Stomach (tissue), 9 donors: ENCODE data around the gene SNRPD2. TPM values are rescaled to one million over a fixed set of nuclear protein-coding genes. Genes with fewer than 3 reads are reported as not detected.
"Not testable (repeated sequence)": the region's sequence is repeated elsewhere in the genome, so short reads cannot be mapped to it uniquely, and the experiment has no call there.

Experiments
- DNase-seq, 2 donors: peaks; one replicate each; pipeline versions ENCODE4 v3.0.0 to v3.0.0-alpha.2; 2013 to 2019
- H3K27ac ChIP-seq, 5 donors: fragments of 200-600 bp in 4 of 5; sonication (generic) in 4 of 5; one replicate each; pipeline ENCODE4 v1.5.1; 2013 to 2019; ENCODE audit warnings: mild to moderate bottlenecking in 1 of 5, moderate library complexity in 1 of 5
- H3K27me3 ChIP-seq, 3 donors: fragments of 200-600 bp; sonication (generic); one replicate each; pipeline ENCODE4 v1.5.1; 2017 to 2019; ENCODE audit warnings: mixed run types in 1 of 3
- H3K36me3 ChIP-seq, 4 donors: fragments of 200-600 bp; sonication (generic); 1 replicate in 3 of 4; 2 replicates in 1 of 4; pipeline ENCODE4 v1.5.1; 2016 to 2019
- H3K4me1 ChIP-seq, 4 donors: fragments of 200-600 bp; sonication (generic); one replicate each; pipeline ENCODE4 v1.5.1; 2016 to 2019
- H3K4me3 ChIP-seq, 4 donors: fragments of 200-600 bp; sonication (generic) in 3 of 4; one replicate each; pipeline ENCODE4 v1.5.1; 2016 to 2019; ENCODE audit warnings: mild to moderate bottlenecking in 1 of 4
- H3K9me3 ChIP-seq, 4 donors: fragments of 200-600 bp; sonication (generic); one replicate each; pipeline ENCODE4 v1.5.1; 2016 to 2019
- CTCF ChIP-seq, 7 experiments: fragments of 450-650 bp in 4 of 7; fragments of 200-600 bp in 3 of 7; sonication (generic) in 3 of 7; IDR thresholded peaks; one replicate each; pipeline ENCODE4 v1.5.1; 2016 to 2019; ENCODE audit warnings: antibody characterized with exemption in 7 of 7, control low read depth in 2 of 7, mild to moderate bottlenecking in 1 of 7
- EP300 ChIP-seq: sonication (generic); formaldehyde crosslinking; IDR thresholded peaks from one replicate; pipeline ENCODE4 v1.6.1; 2017; ENCODE audit warnings: antibody characterized with exemption
- POLR2A ChIP-seq, 4 donors: fragments of 450-650 bp; IDR thresholded peaks; one replicate each; pipeline ENCODE4 v1.6.1; 2016; ENCODE audit warnings: antibody characterized with exemption in 4 of 4, control low read depth in 2 of 4, mild to moderate bottlenecking in 1 of 4, moderate library complexity in 1 of 4
- POLR2AphosphoS5 ChIP-seq, 3 donors: sonication (generic); formaldehyde crosslinking; IDR thresholded peaks; one replicate each; pipeline ENCODE4 v1.6.1; 2016; ENCODE audit warnings: antibody characterized with exemption in 3 of 3
- WGBS, 5 donors: extraction: QIAGEN DNeasy Blood & Tissue Kit in 3 of 5; methylation state at CpG; one replicate each; pipeline versions ENCODE4 v1.1.5 to v1.1.7; 2013 to 2018; 5-methylcytosine and 5-hydroxymethylcytosine counted together
- intact Hi-C: fragments of 100-400 bp; cut with DNase I; formaldehyde crosslinking; loops from one replicate; pipeline ENCODE4 v1.15.1; 2023; ENCODE audit warnings: low total_unique reads
- polyA plus RNA-seq, 3 donors: library from polyadenylated mRNA; stranded (reverse); fragments of 200-250 nt; gene quantifications; one replicate each; pipeline ENCODE4 v1.2.3, GENCODE V29; 2013
- total RNA-seq, 5 donors: library from RNA; depleted of rRNA; stranded (reverse); fragments of >200 nt; gene quantifications; one replicate each; pipeline versions ENCODE4 v1.1.0 to v1.2.3, GENCODE V29; 2014 to 2016
- donor health status: healthy with polysubstance abuse.
- donor health status: Bipolar disorder and iron deficiency.
- donor health status: healthy.

The SNRPD2 gene
- total and polyA plus RNA-seq, 8 donors, result 79.9 to 511 (median 182) TPM

- Histone ChIP-seq H3K36me3 (no peaks in the 10 kb centered on the region), H3K9me3 (no peaks in the 10 kb centered on the region), H3K4me1 (peaks cover 15 to 35% (median 30%) of the 10 kb centered on the region in 4 donors), H3K27me3 (no peaks in the 10 kb centered on the region), H3K4me3 (peak within 1 kb of the TSS; percentile 84 to 96 (median 88)), H3K27ac (peak within 1 kb of the TSS; percentile 80 to 89 (median 83))
- intact Hi-C loops, result no loop called here
- TF ChIP-seq CTCF (IDR thresholded peaks at IDR 0.05) (peak in 1 of 7 experiments; percentile 35), POLR2A (IDR thresholded peaks at IDR 0.05) (peak in 1 of 4 donors; percentile 84), POLR2AphosphoS5 (IDR thresholded peaks at IDR 0.05) (peak; percentile 90 to 96 (median 91)), EP300 (no peak)
- WGBS, 5 donors, result 1 to 2% (median 1%) methylated on average over 46 to 48 of the region's 48 CpGs
- DNase-seq, result peak; percentile 97 to 99
Observed at GRCh38 chr19:45730368-45731288, 38.9 kb upstream of the SNRPD2 start, which contains the start of gene FBXO46. Gene FBXO46, minus strand, starts transcription at chr19:45730896. Its CDS starts 17,401 bp downstream, at chr19:45713495.

- intact Hi-C loops, result no loop called here
- peak in 1 of 2 donors; percentile 60 for DNase-seq
Observed at GRCh38 chr19:45729800-45730290, 38.1 kb upstream of the SNRPD2 start.

GRCh38 chr19:45728683-45729082 is 36.9 kb upstream of the SNRPD2 start:
- H3K36me3 ChIP-seq, DNase-seq, H3K27me3 ChIP-seq, H3K4me3 ChIP-seq, H3K27ac ChIP-seq, H3K9me3 ChIP-seq, intact Hi-C loops: not testable (repeated sequence)
- peaks cover 15 to 35% (median 30%) of the 10 kb centered on the region in 4 donors for H3K4me1 ChIP-seq
- WGBS, 5 donors, result 94 to 97% (median 96%) methylated on average over 18 of the region's 18 CpGs

More at GRCh38 chr19:45729800-45730290, 38.1 kb upstream of the SNRPD2 start:
- peak overlapping the region; percentile 80 to 89 (median 83) for H3K27ac ChIP-seq
- H3K9me3 ChIP-seq, result no peaks in the 10 kb centered on the region
- TF ChIP-seq POLR2A (IDR thresholded peaks at IDR 0.05) (no peak), EP300 (no peak), POLR2AphosphoS5 (IDR thresholded peaks at IDR 0.05) (no peak), CTCF (IDR thresholded peaks at IDR 0.05) (no peak)
- peaks cover 15 to 35% (median 30%) of the 10 kb centered on the region in 4 donors for H3K4me1 ChIP-seq
- H3K36me3 ChIP-seq, result peaks cover 0 to 5% (median 1%) of the 10 kb centered on the region in 4 donors
- peak overlapping the region; percentile 84 to 96 (median 88) for H3K4me3 ChIP-seq
- H3K27me3 ChIP-seq, result no peaks in the 10 kb centered on the region
- WGBS, 5 donors, result 2 to 13% (median 6%) methylated on average over 10 of the region's 10 CpGs

GRCh38 chr19:45720065-45720464 is 28.3 kb upstream of the SNRPD2 start:
- H3K4me3 ChIP-seq, H3K9me3 ChIP-seq, H3K27me3 ChIP-seq, DNase-seq, intact Hi-C loops: not testable (repeated sequence)
- WGBS, 5 donors, result 92 to 97% (median 95%) methylated on average over 11 of the region's 11 CpGs
- Histone ChIP-seq H3K4me1 (peaks cover 13 to 54% (median 24%) of the 10 kb centered on the region in 4 donors), H3K36me3 (peaks cover 3 to 26% (median 18%) of the 10 kb centered on the region in 4 donors), H3K27ac (peak overlapping the region; percentile 46 to 72 (median 48))

- 31 to 54% (median 42%) methylated on average over 11 to 12 of the region's 12 CpGs for WGBS, 5 donors
Observed at GRCh38 chr19:45717983-45718650, 26.4 kb upstream of the SNRPD2 start.

More at GRCh38 chr19:45717983-45718650, 26.4 kb upstream of the SNRPD2 start:
- peak in 1 of 2 donors; percentile 51 for DNase-seq
- Histone ChIP-seq H3K27me3 (no peaks in the 10 kb centered on the region), H3K36me3 (peaks cover 2 to 24% (median 14%) of the 10 kb centered on the region in 4 donors), H3K4me1 (peaks cover 13 to 50% (median 25%) of the 10 kb centered on the region in 4 donors), H3K9me3 (no peaks in the 10 kb centered on the region), H3K4me3 (peak overlapping the region; percentile 63 to 73 (median 68)), H3K27ac (peak overlapping the region; percentile 82 to 95 (median 93))
- TF ChIP-seq EP300, result no peak
- TF ChIP-seq POLR2AphosphoS5 (IDR thresholded peaks at IDR 0.05), result no peak
- no peak for TF ChIP-seq CTCF (IDR thresholded peaks at IDR 0.05)
- no peak for TF ChIP-seq POLR2A (IDR thresholded peaks at IDR 0.05)
- intact Hi-C loops, result no loop called here
